Muscle of back (tissue), 13 donors: ENCODE results near the gene R3HDML. TPM values are rescaled to one million over a fixed set of nuclear protein-coding genes. Genes with fewer than 3 reads are reported as not detected.
"Not testable (repeated sequence)": the region's sequence is repeated elsewhere in the genome, so short reads cannot be mapped to it uniquely, and the experiment has no call there.

ENCODE experiments used
- DNase-seq, 3 donors: peaks; one replicate each; pipeline versions ENCODE4 v3.0.0 to v3.0.0-alpha.2; 2013
- long read RNA-seq, 9 donors: transcript quantifications; one replicate each; lab custom pipeline, GENCODE V29; 2026
- polyA plus RNA-seq, 10 donors: library from polyadenylated mRNA; unstranded; fragments of 120-200 nt; gene quantifications; one replicate each; pipeline ENCODE4 v1.2.1, GENCODE V29; 2013; ENCODE audit not compliant: insufficient read length in 10 of 10

R3HDML gene
- not detected for polyA plus RNA-seq
- long read RNA-seq, donor 1, result 0 reads
- long read RNA-seq, donor 2, result 0 reads
- long read RNA-seq, donor 3, result 0 reads
- long read RNA-seq, donor 4, result 0 reads
- long read RNA-seq, donor 5, result 0 reads
- long read RNA-seq, donor 6, result 0 reads
- long read RNA-seq, donor 7, result 0 reads
- long read RNA-seq, donor 8, result 0 reads
- long read RNA-seq, donor 9, result 0 reads

DNA sequence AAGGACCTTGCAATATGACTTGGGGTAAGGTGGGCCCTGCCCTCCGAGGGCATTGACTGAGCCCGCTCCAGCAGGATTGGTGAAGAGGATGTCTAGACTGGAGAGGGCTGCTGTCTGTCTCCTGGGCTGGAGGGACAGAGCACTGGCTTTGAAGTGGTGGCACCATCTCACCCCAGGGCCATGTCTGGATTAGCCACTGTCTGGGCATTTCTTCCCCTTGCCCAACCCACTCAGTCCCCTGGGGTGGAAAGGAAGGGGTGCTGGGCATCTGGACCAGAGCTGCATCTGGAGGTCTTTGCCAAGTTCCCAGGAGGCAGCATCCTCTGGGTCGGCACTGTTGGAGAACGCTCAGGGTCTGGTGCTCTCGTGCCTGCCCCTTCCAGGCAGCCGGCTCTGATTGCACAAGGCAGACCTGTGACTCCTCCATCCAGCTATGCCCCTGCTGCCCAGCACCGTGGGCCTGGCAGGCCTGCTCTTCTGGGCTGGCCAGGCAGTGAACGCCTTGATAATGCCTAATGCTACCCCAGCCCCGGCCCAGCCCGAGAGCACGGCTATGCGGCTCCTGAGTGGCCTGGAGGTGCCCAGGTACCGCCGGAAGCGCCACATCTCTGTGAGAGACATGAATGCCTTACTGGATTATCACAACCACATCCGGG, at the start of gene R3HDML:
Gene R3HDML (plus strand): TSS at position 319 of the 656 bp plus-strand sequence. CDS start 115 bp downstream, at position 434.
- DNase-seq, result no peak

GRCh38 chr20:44287272-44288097, 49.4 kb upstream of the R3HDML start:
- DNase-seq, result no peak

DNA sequence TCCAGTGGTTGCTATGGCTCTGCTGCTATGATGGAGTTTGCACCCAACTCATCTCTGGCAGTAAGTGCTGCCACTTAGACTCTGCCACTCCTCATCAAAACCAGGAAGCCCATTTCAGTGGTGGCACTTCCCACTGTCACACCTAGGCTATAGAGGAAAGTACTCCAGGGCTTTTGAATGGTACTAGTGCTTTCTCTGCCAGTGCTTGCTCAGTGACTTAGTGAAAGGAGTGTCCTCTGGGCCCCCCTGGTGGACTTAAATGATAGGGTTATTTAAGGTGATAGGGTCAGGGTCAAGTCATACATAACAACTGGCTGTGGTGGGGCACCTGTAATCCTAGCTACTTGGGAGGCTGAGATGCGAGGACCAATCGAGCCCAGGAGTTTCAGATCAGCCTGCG, 48.6 kb upstream of the R3HDML start:
- no peak for DNase-seq

GRCh38 chr20:44291754-44292153, 45.1 kb upstream of the R3HDML start:
- no peak for DNase-seq

GRCh38 chr20:44296011-44296410, 40.8 kb upstream of the R3HDML start:
- no peak for DNase-seq

DNA sequence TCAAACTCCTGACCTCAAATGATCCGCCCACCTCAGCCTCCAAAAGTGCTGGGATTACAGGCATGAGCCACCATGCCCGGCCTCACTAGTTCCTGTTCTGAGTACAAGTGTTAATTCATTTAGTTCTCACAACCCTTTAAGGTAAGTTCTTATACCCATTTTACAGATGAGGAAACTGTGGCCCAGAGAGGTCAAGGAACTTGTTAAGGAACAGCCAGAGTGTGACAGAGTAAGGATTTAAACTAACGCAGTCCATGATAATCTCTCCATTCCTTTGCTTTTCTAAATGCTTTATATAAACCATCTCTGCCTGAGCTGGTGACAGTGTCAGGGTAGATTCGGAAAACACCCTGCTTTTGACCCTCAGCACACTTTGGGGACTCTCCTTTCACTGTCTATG, 39.1 kb upstream of the R3HDML start:
- no peak for DNase-seq

DNA sequence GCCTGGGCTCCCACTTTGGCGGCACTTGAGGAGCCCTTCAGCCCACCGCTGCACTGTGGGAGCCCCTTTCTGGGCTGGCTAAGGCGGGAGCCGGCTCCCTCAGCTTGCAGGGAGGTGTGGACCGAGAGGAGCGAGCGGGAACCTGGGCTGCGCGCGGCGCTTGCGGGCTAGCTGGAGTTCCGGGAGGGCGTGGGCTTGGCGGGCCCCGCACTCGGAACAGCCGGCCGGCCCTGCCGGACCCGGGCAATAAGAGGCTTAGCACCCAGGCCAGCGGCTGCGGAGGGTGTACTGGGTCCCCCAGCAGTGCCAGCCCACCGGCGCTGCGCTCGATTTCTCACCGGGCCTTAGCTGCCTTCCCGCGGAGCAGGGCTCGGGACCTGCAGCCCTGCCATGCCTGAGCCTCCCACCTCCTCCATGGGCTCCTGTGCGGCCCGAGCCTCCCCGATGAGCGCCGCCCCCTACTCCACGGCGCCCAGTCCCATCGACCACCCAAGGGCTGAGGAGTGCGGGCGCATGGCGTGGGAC, 37.8 kb upstream of the R3HDML start:
- not testable (repeated sequence) for DNase-seq

GRCh38 chr20:44301285-44301684, 35.6 kb upstream of the R3HDML start:
- no peak for DNase-seq

- DNase-seq, result no peak
Observed at GRCh38 chr20:44302026-44302669, 34.7 kb upstream of the R3HDML start.

DNA sequence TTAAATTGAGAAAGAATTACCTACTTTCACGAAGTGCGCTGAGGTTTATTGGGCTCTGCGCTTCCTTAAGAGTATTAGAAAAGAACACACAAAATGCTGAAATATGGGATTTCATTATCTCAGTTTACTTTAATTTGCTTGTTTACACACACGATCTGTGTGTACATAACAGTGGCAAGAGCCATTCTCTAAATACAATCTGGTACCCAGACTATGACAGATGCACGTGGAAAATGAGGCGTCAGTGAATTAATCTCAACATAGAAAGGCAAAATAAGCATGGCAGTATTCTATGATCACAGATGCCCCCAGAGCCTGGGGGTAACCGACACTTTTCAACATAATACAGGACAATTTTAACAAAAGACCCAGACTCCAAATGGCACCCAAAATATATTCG, 34.1 kb upstream of the R3HDML start:
- no peak for DNase-seq

- no peak for DNase-seq
Observed at GRCh38 chr20:44304383-44304782, 32.5 kb upstream of the R3HDML start.

GRCh38 chr20:44306927-44307326, 29.9 kb upstream of the R3HDML start:
- DNase-seq, result no peak

- peak in 2 of 3 donors; percentile 6 to 47 for DNase-seq
Observed at GRCh38 chr20:44309763-44310663, 26.8 kb upstream of the R3HDML start.

GRCh38 chr20:44310664-44311639, 25.9 kb upstream of the R3HDML start, which contains the start of gene FITM2:
FITM2 (minus strand) TSS chr20:44311202; CDS start chr20:44311148, 54 bp downstream.
- DNase-seq, result peak; percentile 97 to 99 (median 99)

DNA sequence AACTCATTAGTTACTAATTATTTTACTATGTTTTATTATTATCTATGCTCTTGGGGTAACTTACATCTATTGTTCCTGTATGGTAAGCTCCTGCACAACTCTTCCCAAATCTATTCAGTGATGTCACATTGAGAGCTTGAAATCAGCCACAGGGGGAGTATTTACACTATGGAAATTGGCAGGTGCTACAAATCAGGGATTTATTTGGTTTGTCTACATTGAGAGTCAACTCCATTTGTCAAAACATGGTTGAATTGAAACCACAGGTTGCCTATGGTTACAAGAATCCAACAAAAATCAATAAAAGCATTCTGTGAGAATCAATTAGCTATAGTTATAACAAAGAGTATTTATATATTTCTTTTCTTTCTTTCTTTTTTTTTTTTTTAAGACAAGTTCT, 22.0 kb upstream of the R3HDML start:
- no peak for DNase-seq

DNA sequence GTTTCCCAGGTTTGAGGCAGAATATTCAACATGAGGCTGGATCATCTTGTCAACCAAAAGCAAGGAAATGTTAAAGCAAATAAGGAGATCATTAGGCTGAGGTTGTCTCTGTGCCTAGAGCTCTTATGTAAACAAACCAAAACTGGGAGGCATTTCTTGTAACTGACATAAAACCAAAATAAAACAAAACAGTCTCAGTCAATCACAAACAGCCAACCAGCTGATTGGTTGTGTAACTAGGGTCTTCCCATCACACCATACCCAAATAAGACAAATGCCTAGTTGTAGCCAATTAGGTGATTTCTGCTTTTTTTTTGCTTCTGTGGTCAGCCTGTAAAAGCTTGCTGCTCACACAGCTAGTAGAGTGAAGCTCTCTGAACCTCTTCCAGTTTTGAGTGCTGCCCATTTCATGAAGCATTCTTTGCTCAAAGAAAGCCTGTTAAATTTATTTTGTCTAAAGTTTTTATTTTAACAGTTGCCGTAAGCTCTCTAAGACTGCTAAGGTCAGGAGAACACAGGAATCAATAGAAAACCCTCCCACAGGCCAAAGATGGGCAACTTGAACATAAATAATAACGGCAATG, 16.9 kb upstream of the R3HDML start:
- no peak for DNase-seq

- DNase-seq, result peak in 1 of 3 donors; percentile 4
Observed at GRCh38 chr20:44324343-44324742, 12.5 kb upstream of the R3HDML start.

- peak in 1 of 3 donors; percentile 7 for DNase-seq
Observed at GRCh38 chr20:44326391-44327159, 10.3 kb upstream of the R3HDML start.
